HCT116 (cell line): ENCODE measurements around the gene FBXL2.

Experiments used
- CTCF ChIP-seq, 3 experiments: fragments of 200-600 bp in 1 of 3; sonication (generic) in 1 of 3; IDR thresholded peaks in 2 of 3; conservative IDR thresholded peaks in 1 of 3; 2 replicates each; pipeline ENCODE4 v1.5.1; 2012 to 2017; ENCODE audit warnings: low read depth in 2 of 3, low read length in 2 of 3, antibody characterized with exemption in 1 of 3, borderline replicate concordance in 1 of 3, control low read depth in 1 of 3, mild to moderate bottlenecking in 1 of 3, mixed read lengths in 1 of 3, mixed run types in 1 of 3, moderate library complexity in 1 of 3; ENCODE audit not compliant: insufficient read depth in 1 of 3
- EZH2phosphoT487 ChIP-seq: fragments of 200-600 bp; IDR thresholded peaks from 2 replicates; pipeline ENCODE4 v1.6.1; 2018; ENCODE audit warnings: antibody characterized with exemption, borderline replicate concordance
- POLR2A ChIP-seq: IDR thresholded peaks from 2 replicates; pipeline ENCODE4 v1.7.0; 2011; ENCODE audit warnings: borderline replicate concordance; ENCODE audit not compliant: insufficient read depth, insufficient read length; ENCODE audit errors: extremely low read depth
- RAD21 ChIP-seq: IDR thresholded peaks from 2 replicates; pipeline ENCODE4 v1.6.1; 2012; ENCODE audit warnings: low read depth, mild to moderate bottlenecking
- SP1 ChIP-seq: IDR thresholded peaks from 2 replicates; pipeline ENCODE4 v1.6.1; 2012; ENCODE audit warnings: low read depth
- ZBTB33 ChIP-seq: IDR thresholded peaks from 2 replicates; pipeline ENCODE4 v1.6.1; 2011; ENCODE audit warnings: mild to moderate bottlenecking, low read length, moderate library complexity; ENCODE audit not compliant: insufficient replicate concordance; ENCODE audit errors: extremely low read depth
- ZNF274 ChIP-seq: fragments of 200-500 bp; sonication (Bioruptor generic); IDR thresholded peaks from 2 replicates; pipeline ENCODE4 v1.6.1; 2014; ENCODE audit warnings: mild to moderate bottlenecking, low read depth, low read length, inconsistent platforms
- TF ChIP-seq, protein P1 (sequence below): IDR thresholded peaks from 2 replicates; pipeline ENCODE4 v1.6.1; 2012
- TF ChIP-seq, protein P2 (sequence below): IDR thresholded peaks from 2 replicates; pipeline ENCODE4 v1.6.1; 2012

GRCh38 chr3:33426630-33427317 is 149.5 kb downstream of the FBXL2 start:
- TF ChIP-seq ZBTB33 (no peak), CTCF (IDR thresholded peaks at IDR 0.05 in 2 of 3, conservative IDR thresholded peaks at IDR 0.05 in 1 of 3; ENCODE audit: borderline replicate concordance in 1 of 3, insufficient read depth in 1 of 3, low read depth in 2 of 3, low read length in 2 of 3) (no peak), RAD21 (no peak), POLR2A (no peak), ZNF274 (no peak), EZH2phosphoT487 (no peak), SP1 (no peak)
- TF ChIP-seq, protein P1, sequence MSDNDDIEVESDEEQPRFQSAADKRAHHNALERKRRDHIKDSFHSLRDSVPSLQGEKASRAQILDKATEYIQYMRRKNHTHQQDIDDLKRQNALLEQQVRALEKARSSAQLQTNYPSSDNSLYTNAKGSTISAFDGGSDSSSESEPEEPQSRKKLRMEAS = no peak
- TF ChIP-seq, protein P2, sequence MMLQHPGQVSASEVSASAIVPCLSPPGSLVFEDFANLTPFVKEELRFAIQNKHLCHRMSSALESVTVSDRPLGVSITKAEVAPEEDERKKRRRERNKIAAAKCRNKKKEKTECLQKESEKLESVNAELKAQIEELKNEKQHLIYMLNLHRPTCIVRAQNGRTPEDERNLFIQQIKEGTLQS = no peak
